Stimulated activated memory B cell treated with anti-CD40 and anti-IgM and Interleukin-4, amounts not matched to agents 10 μg/mL and 1 μg/mL and 100 μg/mL, for 72 hours (primary cell): ENCODE results near the gene FGFBP1.
"Not testable (repeated sequence)": the region's sequence is repeated elsewhere in the genome, so short reads cannot be mapped to it uniquely, and the experiment has no call there.

Experiments
- ATAC-seq: fragments of 150-1000 bp; cut with Tn5 transposase; 2 replicates; pipeline ENCODE4 v1.10.0; 2021
- H3K27ac Mint-ChIP-seq: one replicate; pipeline ENCODE4 v1.8.0; 2022; ENCODE audit warnings: mild to moderate bottlenecking, mixed read lengths
- H3K27me3 Mint-ChIP-seq: one replicate; pipeline ENCODE4 v1.8.0; 2022; ENCODE audit warnings: mixed read lengths
- H3K36me3 Mint-ChIP-seq: one replicate; pipeline ENCODE4 v1.8.0; 2022; ENCODE audit warnings: mixed read lengths
- H3K4me1 Mint-ChIP-seq: one replicate; pipeline ENCODE4 v1.8.0; 2022; ENCODE audit warnings: mixed read lengths
- H3K4me3 Mint-ChIP-seq: one replicate; pipeline ENCODE4 v1.8.0; 2022; ENCODE audit warnings: mild to moderate bottlenecking, moderate library complexity, mixed read lengths
- H3K9me3 Mint-ChIP-seq: one replicate; pipeline ENCODE4 v1.8.0; 2022; ENCODE audit warnings: mixed read lengths

Gene FGFBP1

GRCh38 chr4:15929540-15929939, 9.0 kb downstream of the FGFBP1 start:
- no peak overlapping the region for H3K27ac Mint-ChIP-seq
- no peak overlapping the region for H3K4me3 Mint-ChIP-seq
- ATAC-seq: no peak
- H3K27me3 Mint-ChIP-seq: peaks cover 37% of the 10 kb centered on the region
- H3K4me1 Mint-ChIP-seq: peaks cover 26% of the 10 kb centered on the region
- H3K36me3 Mint-ChIP-seq: no peaks in the 10 kb centered on the region
- no peaks in the 10 kb centered on the region for H3K9me3 Mint-ChIP-seq

- Mint-ChIP-seq H3K27me3 (peaks cover 33% of the 10 kb centered on the region), H3K36me3 (no peaks in the 10 kb centered on the region), H3K4me1 (peaks cover 26% of the 10 kb centered on the region), H3K9me3 (no peaks in the 10 kb centered on the region), H3K27ac (no peak overlapping the region), H3K4me3 (no peak overlapping the region)
- ATAC-seq: no peak
Observed at GRCh38 chr4:15928883-15929282, 9.7 kb downstream of the FGFBP1 start.

- ATAC-seq: no peak
- H3K36me3 Mint-ChIP-seq: no peaks in the 10 kb centered on the region
- H3K27ac Mint-ChIP-seq: no peak overlapping the region
- peaks cover 12% of the 10 kb centered on the region for H3K4me1 Mint-ChIP-seq
- no peak overlapping the region for H3K4me3 Mint-ChIP-seq
- peaks cover 22% of the 10 kb centered on the region for H3K27me3 Mint-ChIP-seq
- no peaks in the 10 kb centered on the region for H3K9me3 Mint-ChIP-seq
Observed at GRCh38 chr4:15926486-15926885, 12.1 kb downstream of the FGFBP1 start.

GRCh38 chr4:15925830-15926229, 12.7 kb downstream of the FGFBP1 start:
- no peak for ATAC-seq
- Mint-ChIP-seq H3K9me3 (no peaks in the 10 kb centered on the region), H3K4me1 (peaks cover 8% of the 10 kb centered on the region), H3K27me3 (peaks cover 15% of the 10 kb centered on the region), H3K27ac (no peak overlapping the region), H3K36me3 (no peaks in the 10 kb centered on the region), H3K4me3 (no peak overlapping the region)

- H3K27me3 Mint-ChIP-seq: peaks cover 11% of the 10 kb centered on the region
- no peaks in the 10 kb centered on the region for H3K9me3 Mint-ChIP-seq
- H3K4me3 Mint-ChIP-seq: no peak overlapping the region
- H3K27ac Mint-ChIP-seq: no peak overlapping the region
- no peaks in the 10 kb centered on the region for H3K36me3 Mint-ChIP-seq
- no peaks in the 10 kb centered on the region for H3K4me1 Mint-ChIP-seq
- ATAC-seq: no peak
Observed at GRCh38 chr4:15921592-15921932, 17.0 kb downstream of the FGFBP1 start.

- Mint-ChIP-seq H3K27ac (no peak overlapping the region), H3K4me1 (no peaks in the 10 kb centered on the region), H3K36me3 (no peaks in the 10 kb centered on the region), H3K9me3 (no peaks in the 10 kb centered on the region), H3K27me3 (peaks cover 11% of the 10 kb centered on the region), H3K4me3 (no peak overlapping the region)
- ATAC-seq: no peak
Observed at GRCh38 chr4:15920723-15921591, 17.6 kb downstream of the FGFBP1 start.

- Mint-ChIP-seq H3K27me3 (peaks cover 11% of the 10 kb centered on the region), H3K36me3 (no peaks in the 10 kb centered on the region), H3K9me3 (peaks cover 4% of the 10 kb centered on the region), H3K27ac (no peak overlapping the region), H3K4me1 (no peaks in the 10 kb centered on the region), H3K4me3 (no peak overlapping the region)
- no peak for ATAC-seq
Observed at GRCh38 chr4:15918484-15919129, 19.9 kb downstream of the FGFBP1 start.

- H3K9me3 Mint-ChIP-seq: peaks cover 4% of the 10 kb centered on the region
- H3K27ac Mint-ChIP-seq: no peak overlapping the region
- no peaks in the 10 kb centered on the region for H3K4me1 Mint-ChIP-seq
- no peak overlapping the region for H3K4me3 Mint-ChIP-seq
- H3K36me3 Mint-ChIP-seq: no peaks in the 10 kb centered on the region
- no peak for ATAC-seq
- H3K27me3 Mint-ChIP-seq: peaks cover 12% of the 10 kb centered on the region
Observed at GRCh38 chr4:15917297-15917696, 21.2 kb downstream of the FGFBP1 start.

- not testable (repeated sequence) for H3K4me1 Mint-ChIP-seq, H3K4me3 Mint-ChIP-seq, H3K9me3 Mint-ChIP-seq, ATAC-seq, H3K27ac Mint-ChIP-seq, H3K36me3 Mint-ChIP-seq
- peaks cover 20% of the 10 kb centered on the region for H3K27me3 Mint-ChIP-seq
Observed at GRCh38 chr4:15916358-15916757, 22.2 kb downstream of the FGFBP1 start.

- ATAC-seq: no peak
- Mint-ChIP-seq H3K27me3 (peaks cover 20% of the 10 kb centered on the region), H3K36me3 (no peaks in the 10 kb centered on the region)
Observed at GRCh38 chr4:15914736-15915135, 23.8 kb downstream of the FGFBP1 start.

GRCh38 chr4:15914291-15914690, 24.2 kb downstream of the FGFBP1 start:
- H3K4me3 Mint-ChIP-seq: no peak overlapping the region

More at GRCh38 chr4:15914736-15915135, 23.8 kb downstream of the FGFBP1 start:
- Mint-ChIP-seq H3K4me1 (no peaks in the 10 kb centered on the region), H3K9me3 (peaks cover 4% of the 10 kb centered on the region), H3K27ac (no peak overlapping the region), H3K4me3 (no peak overlapping the region)

GRCh38 chr4:15913631-15913970, 24.9 kb downstream of the FGFBP1 start:
- no peak overlapping the region for H3K4me3 Mint-ChIP-seq
- ATAC-seq: no peak
- H3K9me3 Mint-ChIP-seq: peaks cover 4% of the 10 kb centered on the region
- no peak overlapping the region for H3K27ac Mint-ChIP-seq
- no peaks in the 10 kb centered on the region for H3K36me3 Mint-ChIP-seq
- H3K4me1 Mint-ChIP-seq: no peaks in the 10 kb centered on the region
- peaks cover 12% of the 10 kb centered on the region for H3K27me3 Mint-ChIP-seq

More at GRCh38 chr4:15914291-15914690, 24.2 kb downstream of the FGFBP1 start:
- peaks cover 4% of the 10 kb centered on the region for H3K9me3 Mint-ChIP-seq
- no peaks in the 10 kb centered on the region for H3K36me3 Mint-ChIP-seq
- H3K4me1 Mint-ChIP-seq: no peaks in the 10 kb centered on the region
- peaks cover 19% of the 10 kb centered on the region for H3K27me3 Mint-ChIP-seq
- H3K27ac Mint-ChIP-seq: no peak overlapping the region
- no peak for ATAC-seq

GRCh38 chr4:15912961-15913630, 25.4 kb downstream of the FGFBP1 start:
- no peak for ATAC-seq
- H3K27me3 Mint-ChIP-seq: peaks cover 9% of the 10 kb centered on the region
- H3K36me3 Mint-ChIP-seq: no peaks in the 10 kb centered on the region
- H3K27ac Mint-ChIP-seq: no peak overlapping the region
- no peak overlapping the region for H3K4me3 Mint-ChIP-seq
- H3K4me1 Mint-ChIP-seq: no peaks in the 10 kb centered on the region
- H3K9me3 Mint-ChIP-seq: peaks cover 4% of the 10 kb centered on the region

GRCh38 chr4:15912236-15912635, 26.3 kb downstream of the FGFBP1 start:
- Mint-ChIP-seq H3K27me3 (peaks cover 9% of the 10 kb centered on the region), H3K4me1 (no peaks in the 10 kb centered on the region), H3K9me3 (peaks cover 4% of the 10 kb centered on the region), H3K36me3 (no peaks in the 10 kb centered on the region), H3K27ac (no peak overlapping the region), H3K4me3 (no peak overlapping the region)
- no peak for ATAC-seq

- Mint-ChIP-seq H3K27ac (no peak overlapping the region), H3K27me3 (peaks cover 9% of the 10 kb centered on the region), H3K36me3 (no peaks in the 10 kb centered on the region), H3K4me1 (no peaks in the 10 kb centered on the region), H3K4me3 (no peak overlapping the region), H3K9me3 (no peaks in the 10 kb centered on the region)
- no peak for ATAC-seq
Observed at GRCh38 chr4:15910155-15910940, 28.2 kb downstream of the FGFBP1 start.
